ENCODE results near the gene KCNAB1.
"Not testable (repeated sequence)": the region's sequence is repeated elsewhere in the genome, so short reads cannot be mapped to it uniquely, and the experiment has no call there.

DNA sequence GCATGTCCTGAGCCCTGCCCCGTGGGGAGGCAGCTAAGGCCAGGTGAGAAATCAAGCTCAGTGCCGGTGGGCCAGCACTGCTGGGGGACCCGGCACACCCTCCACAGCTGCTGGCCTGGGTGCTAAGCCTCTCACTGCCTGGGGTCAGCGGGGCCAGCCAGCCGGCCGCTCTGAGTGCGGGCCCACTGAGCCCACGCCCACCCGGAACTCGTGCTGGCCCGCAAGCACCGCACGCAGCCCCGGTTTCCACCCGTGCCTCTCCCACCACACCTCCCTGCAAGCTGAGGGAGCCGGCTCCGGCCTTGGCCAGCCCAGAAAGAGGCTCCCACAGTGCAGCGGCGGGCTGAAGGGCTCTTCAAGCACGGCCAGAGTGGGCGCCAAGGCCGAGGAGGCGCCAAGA is 103.7 kb downstream of the KCNAB1 start:
- TF ChIP-seq CTCF (conservative IDR thresholded peaks at IDR 0.05; ENCODE audit: low read length); EZH2phosphoT487 (IDR thresholded peaks at IDR 0.05; ENCODE audit: borderline replicate concordance, low read depth, low read length): not testable (repeated sequence)

Measured in OCI-LY7 (cell line).